SK-N-MC (cell line): ENCODE measurements around the gene MTNR1A.

Experiments used
- EZH2 ChIP-seq: fragments of 200-600 bp; sonication (generic); IDR thresholded peaks from one replicate; pipeline ENCODE4 v1.6.1; 2017; ENCODE audit warnings: antibody characterized with exemption
- POLR2AphosphoS5 ChIP-seq: IDR thresholded peaks from 2 replicates; pipeline ENCODE4 v1.6.1; 2012; ENCODE audit warnings: mild to moderate bottlenecking, low read depth, low read length, borderline replicate concordance

DNA sequence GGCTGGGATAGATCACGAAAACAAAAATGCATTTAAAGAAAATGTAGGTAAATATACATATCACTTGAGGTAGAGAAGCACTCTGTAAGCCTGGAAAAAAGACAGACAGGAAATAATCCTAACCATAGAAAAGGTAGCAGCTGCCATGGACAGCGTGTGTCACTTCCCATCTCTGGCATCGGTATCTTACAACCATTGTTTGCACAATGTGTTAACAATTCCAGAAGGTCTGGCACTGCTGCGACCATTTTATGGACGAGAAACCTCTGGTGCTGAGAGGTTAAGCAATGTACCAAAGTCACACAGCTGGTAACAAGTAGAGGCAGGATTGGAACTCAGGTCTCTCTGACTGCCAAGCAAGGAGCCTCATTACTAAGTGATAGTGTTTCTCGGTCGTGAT lies 1.7 kb upstream of the MTNR1A start:
- no peak for TF ChIP-seq EZH2
- TF ChIP-seq POLR2AphosphoS5 = no peak
